GM12878 (cell line): ENCODE measurements around the gene CCDC178. TPM values are rescaled to one million over a fixed set of nuclear protein-coding genes. Genes with fewer than 3 reads are reported as not detected.

Experiments used
- ATAC-seq: fragments of 200-7000 bp; cut with Tn5 transposase; 3 replicates; pipeline ENCODE4 v1.9.1; 2020; ENCODE audit warnings: mild to moderate bottlenecking, moderate library complexity
- BruUV-seq: library from RNA; stranded (reverse); fragments of 400-500 nt; replicated peaks from 2 replicates; lab custom pipeline; 2021; lab: Mats Ljungman, UMichigan
- CTCF ChIA-PET: fragments of 300-600 bp; sonication (Branson Sonifier 250); formaldehyde crosslinking; extraction: SDS; loops from one replicate; lab custom pipeline; 2021; ENCODE audit warnings: inconsistent platforms; lab: Yijun Ruan, JAX
- POLR2A ChIA-PET: fragments of 350-600 bp; formaldehyde crosslinking; extraction: SDS; loops from one replicate; lab custom pipeline; 2021; ENCODE audit warnings: inconsistent platforms; lab: Charles Lee
- RAD21 ChIA-PET: fragments of 300-600 bp; sonication (Branson Sonifier 250); formaldehyde crosslinking; loops from one replicate; lab custom pipeline; 2023; ENCODE audit warnings: antibody characterized with exemption; ENCODE audit not compliant: unreplicated experiment; lab: Charles Lee
- SMC1A ChIA-PET: fragments of 300-600 bp; sonication (Branson Sonifier 250); formaldehyde crosslinking; loops from one replicate; lab custom pipeline; 2023; ENCODE audit not compliant: unreplicated experiment, uncharacterized antibody; lab: Charles Lee
- DNase-seq: peaks from one replicate; pipeline ENCODE4 v3.0.0-alpha.2; 2011; ENCODE audit warnings: low read depth, low spot score
- FAIRE-seq: peaks from 3 replicates; lab custom pipeline; 2011; peaks lifted over from hg19 to GRCh38; lab: Jason Lieb, UNC
- H2AFZ ChIP-seq: 2 replicates; pipeline ENCODE4 v1.6.0; 2011; ENCODE audit warnings: low read depth, low read length, control low read depth; ENCODE audit not compliant: control insufficient read depth
- H3K27ac ChIP-seq: 2 replicates; pipeline ENCODE4 v1.5.1; 2011; ENCODE audit warnings: control low read depth; ENCODE audit not compliant: control insufficient read depth, insufficient read depth
- H3K27me3 ChIP-seq, 2 experiments: replicated peaks in 1 of 2; 2 replicates each; pipeline versions ENCODE4 v1.6.0 to v1.6.1; 2011; ENCODE audit warnings: low read length in 1 of 2; ENCODE audit not compliant: control insufficient read depth in 2 of 2, insufficient read depth in 2 of 2
- H3K36me3 ChIP-seq, 2 experiments: 2 replicates each; pipeline ENCODE4 v1.5.1; 2011; ENCODE audit warnings: low read length in 1 of 2; ENCODE audit not compliant: control insufficient read depth in 2 of 2, insufficient read depth in 2 of 2
- H3K4me1 ChIP-seq: 2 replicates; pipeline ENCODE4 v1.6.1; 2011; ENCODE audit warnings: mild to moderate bottlenecking, low read length, moderate library complexity, mixed read lengths; ENCODE audit not compliant: control insufficient read depth, insufficient read depth
- H3K4me2 ChIP-seq: 2 replicates; pipeline ENCODE4 v1.6.0; 2011; ENCODE audit warnings: control low read depth; ENCODE audit not compliant: control insufficient read depth, insufficient read depth
- H3K4me3 ChIP-seq: fragments of 200-600 bp; sonication (generic); 2 replicates; pipeline ENCODE4 v1.5.1; 2016
- H3K79me2 ChIP-seq: 2 replicates; pipeline ENCODE4 v1.6.0; 2011; ENCODE audit warnings: low read length; ENCODE audit not compliant: control insufficient read depth, insufficient read depth
- H3K9ac ChIP-seq: 2 replicates; pipeline ENCODE4 v1.8.0; 2011; ENCODE audit warnings: low read length, control low read depth, mixed read lengths; ENCODE audit not compliant: control insufficient read depth, insufficient read depth
- H3K9me3 ChIP-seq: replicated peaks from 3 replicates; pipeline ENCODE4 v1.5.1; 2011; ENCODE audit warnings: mild to moderate bottlenecking, low read length; ENCODE audit not compliant: control insufficient read depth, insufficient read depth
- H4K20me1 ChIP-seq: 2 replicates; pipeline ENCODE4 v1.6.0; 2011; ENCODE audit not compliant: control insufficient read depth, insufficient read depth
- BACH1 ChIP-seq: fragments of 450-650 bp; IDR thresholded peaks from 2 replicates; pipeline ENCODE4 v1.6.1; 2017; ENCODE audit warnings: mild to moderate bottlenecking, borderline replicate concordance
- DPF2 ChIP-seq: fragments of 450-650 bp; IDR thresholded peaks from 2 replicates; pipeline ENCODE4 v1.6.1; 2017; ENCODE audit warnings: mild to moderate bottlenecking
- ESRRA ChIP-seq: IDR thresholded peaks from 2 replicates; pipeline ENCODE4 v1.6.1; 2012; ENCODE audit warnings: mild to moderate bottlenecking, low read length, improper control_type of control experiment
- PAX5 ChIP-seq: IDR thresholded peaks from 2 replicates; pipeline ENCODE4 v1.6.1; 2011; ENCODE audit warnings: low read depth, low read length, borderline replicate concordance
- RB1 ChIP-seq: fragments of 450-650 bp; formaldehyde crosslinking; IDR thresholded peaks from 2 replicates; pipeline ENCODE4 v1.6.1; 2017; ENCODE audit warnings: mild to moderate bottlenecking, borderline replicate concordance
- RFX5 ChIP-seq: IDR thresholded peaks from 2 replicates; pipeline ENCODE4 v1.6.1; 2011; ENCODE audit warnings: low read depth, low read length, improper control_type of control experiment
- SMAD1 ChIP-seq: fragments of 450-650 bp; IDR thresholded peaks from 2 replicates; pipeline ENCODE4 v1.6.1; 2018; ENCODE audit warnings: mild to moderate bottlenecking, low read depth; ENCODE audit not compliant: partially characterized antibody
- SMC3 ChIP-seq: IDR thresholded peaks from 2 replicates; pipeline ENCODE4 v1.6.1; 2011; ENCODE audit warnings: low read length, improper control_type of control experiment, borderline replicate concordance
- STAT1 ChIP-seq: fragments of 450-650 bp; conservative IDR thresholded peaks from 2 replicates; pipeline ENCODE4 v1.6.1; 2014; ENCODE audit warnings: antibody characterized with exemption, mild to moderate bottlenecking
- ZNF274 ChIP-seq: IDR thresholded peaks from one replicate; pipeline ENCODE4 v1.8.0; 2011; ENCODE audit not compliant: insufficient read length, insufficient read depth
- WGBS: methylation state at CpG from one replicate; pipeline ENCODE4 v1.1.6; 2016; ENCODE audit warnings: low lambda C conversion rate; ENCODE audit not compliant: insufficient replicate concordance, insufficient coverage; ENCODE audit errors: missing lambda C conversion rate; 5-methylcytosine and 5-hydroxymethylcytosine counted together
- in situ Hi-C: fragments of 300-500 bp; cut with MboI; formaldehyde crosslinking; loops from 9 replicates; pipeline ENCODE4 v1.14.3; 2018; ENCODE audit warnings: mixed read lengths
- intact Hi-C: fragments of 100-400 bp; cut with micrococcal nuclease; formaldehyde crosslinking; loops from one replicate; pipeline ENCODE4 v1.14.2; 2022; ENCODE audit not compliant: unreplicated experiment
- polyA plus RNA-seq, 11 experiments: library from polyadenylated mRNA; depleted of rRNA in 4 of 11; unstranded in 6 of 11; stranded (reverse) in 5 of 11; fragments of >200 nt; fragmentation: Nextera tagmentation in 4 of 11; fragmentation: Illumina TruSeq in 1 of 11; extraction: Ambion mirVana in 4 of 11; extraction: Trizol in 1 of 11; gene quantifications; 1 replicate in 1 of 11; 2 replicates in 10 of 11; pipeline versions ENCODE4 v1.2.1 to v1.2.3, GENCODE V29; 2011 to 2016; ENCODE audit warnings: inconsistent platforms in 2 of 11, missing spikeins in 2 of 11, low read depth in 1 of 11
- total RNA-seq, 4 experiments: library from RNA; depleted of rRNA in 3 of 4; stranded (reverse); fragments of >200 nt in 3 of 4; fragmentation: Illumina TruSeq in 1 of 4; extraction: Trizol in 1 of 4; gene quantifications; 2 replicates each; pipeline versions ENCODE4 v1.2.1 to v1.2.3, GENCODE V29; 2013 to 2021
- TF ChIP-seq, protein P1 (sequence below): fragments of 450-650 bp; formaldehyde crosslinking; IDR thresholded peaks from 2 replicates; pipeline ENCODE4 v1.5.0; 2022; ENCODE audit warnings: mild to moderate bottlenecking, missing genetic modification characterization

Gene CCDC178
- total and polyA plus RNA-seq, 10 of the 15 experiments (the other 5 are each of a cell fraction or from before 2014, with no cell fraction given): 0.04 TPM; not detected in 9

DNA sequence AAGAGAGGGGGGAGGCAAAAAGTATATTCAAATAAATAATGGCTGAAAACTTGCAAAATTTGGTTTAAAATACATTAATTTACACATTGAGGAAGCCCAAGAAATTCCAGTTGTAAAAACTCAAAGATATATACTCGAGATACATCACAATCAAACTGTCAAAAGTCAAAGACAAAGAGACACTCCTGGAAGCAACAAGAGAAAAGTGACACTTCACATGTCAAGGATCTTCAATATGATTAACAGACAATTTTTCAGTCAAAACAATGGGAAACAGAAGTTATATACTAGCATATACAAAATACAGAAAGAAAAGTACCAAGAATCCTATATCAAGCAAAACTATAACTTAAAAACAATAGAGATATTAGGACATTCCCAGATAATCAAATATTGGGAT, 170.2 kb downstream of the CCDC178 start:
- TF ChIP-seq SMC3 (no peak), ESRRA (no peak), STAT1 (no peak), RFX5 (no peak), ZNF274 (no peak), SMAD1 (no peak), RB1 (no peak), BACH1 (no peak), PAX5 (no peak), DPF2 (no peak)
- TF ChIP-seq, protein P1, sequence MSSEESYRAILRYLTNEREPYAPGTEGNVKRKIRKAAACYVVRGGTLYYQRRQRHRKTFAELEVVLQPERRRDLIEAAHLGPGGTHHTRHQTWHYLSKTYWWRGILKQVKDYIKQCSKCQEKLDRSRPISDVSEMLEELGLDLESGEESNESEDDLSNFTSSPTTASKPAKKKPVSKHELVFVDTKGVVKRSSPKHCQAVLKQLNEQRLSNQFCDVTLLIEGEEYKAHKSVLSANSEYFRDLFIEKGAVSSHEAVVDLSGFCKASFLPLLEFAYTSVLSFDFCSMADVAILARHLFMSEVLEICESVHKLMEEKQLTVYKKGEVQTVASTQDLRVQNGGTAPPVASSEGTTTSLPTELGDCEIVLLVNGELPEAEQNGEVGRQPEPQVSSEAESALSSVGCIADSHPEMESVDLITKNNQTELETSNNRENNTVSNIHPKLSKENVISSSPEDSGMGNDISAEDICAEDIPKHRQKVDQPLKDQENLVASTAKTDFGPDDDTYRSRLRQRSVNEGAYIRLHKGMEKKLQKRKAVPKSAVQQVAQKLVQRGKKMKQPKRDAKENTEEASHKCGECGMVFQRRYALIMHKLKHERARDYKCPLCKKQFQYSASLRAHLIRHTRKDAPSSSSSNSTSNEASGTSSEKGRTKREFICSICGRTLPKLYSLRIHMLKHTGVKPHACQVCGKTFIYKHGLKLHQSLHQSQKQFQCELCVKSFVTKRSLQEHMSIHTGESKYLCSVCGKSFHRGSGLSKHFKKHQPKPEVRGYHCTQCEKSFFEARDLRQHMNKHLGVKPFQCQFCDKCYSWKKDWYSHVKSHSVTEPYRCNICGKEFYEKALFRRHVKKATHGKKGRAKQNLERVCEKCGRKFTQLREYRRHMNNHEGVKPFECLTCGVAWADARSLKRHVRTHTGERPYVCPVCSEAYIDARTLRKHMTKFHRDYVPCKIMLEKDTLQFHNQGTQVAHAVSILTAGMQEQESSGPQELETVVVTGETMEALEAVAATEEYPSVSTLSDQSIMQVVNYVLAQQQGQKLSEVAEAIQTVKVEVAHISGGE (CRISPR knock-in tag): no peak
- no peaks in the 10 kb centered on the region for H3K9me3 ChIP-seq
- ChIA-PET SMC1A (no interaction called here), CTCF (no interaction called here), RAD21 (no interaction called here), POLR2A (no interaction called here)
- H2AFZ ChIP-seq: no peak overlapping the region
- no peak overlapping the region for H3K9ac ChIP-seq
- no TSS peak for BruUV-seq
- 0% methylated on average over 1 of the region's 1 CpG for WGBS
- ATAC-seq (no peak), FAIRE-seq (no peak), DNase-seq (no peak)
- intact Hi-C loops (no loop called here), in situ Hi-C loops (no loop called here)
- no peaks in the 10 kb centered on the region for H3K79me2 ChIP-seq
- no peak overlapping the region for H3K4me2 ChIP-seq
- no peak overlapping the region for H3K27ac ChIP-seq
- no peaks in the 10 kb centered on the region for H3K4me1 ChIP-seq
- H3K4me3 ChIP-seq: no peak overlapping the region
- no peaks in the 10 kb centered on the region for H3K36me3 ChIP-seq
- no peaks in the 10 kb centered on the region for H3K27me3 ChIP-seq
- H4K20me1 ChIP-seq: no peaks in the 10 kb centered on the region
